Frontal cortex (tissue), 4 donors: Measurements from ENCODE around the gene NCCRP1. TPM values are rescaled to one million over a fixed set of nuclear protein-coding genes. Genes with fewer than 3 reads are reported as not detected.
"Not testable (repeated sequence)": the region's sequence is repeated elsewhere in the genome, so short reads cannot be mapped to it uniquely, and the experiment has no call there.

Source experiments
- DNase-seq, 2 donors: peaks; one replicate each; pipeline ENCODE4 v3.0.0; 2012; ENCODE audit warnings: low spot score in 2 of 2
- FAIRE-seq: peaks from 2 replicates; lab custom pipeline; 2012; peaks lifted over from hg19 to GRCh38; lab: Jason Lieb, UNC
- total RNA-seq: library from RNA; depleted of rRNA; stranded (reverse); fragments of >200 nt; gene quantifications from one replicate; pipeline ENCODE4 v1.2.3, GENCODE V29; 2014
- donor health status: control.
- donor health status: control.
- donor health status: control.

NCCRP1 gene
- total RNA-seq, 1 donor from 2014 or later: not detected

DNA sequence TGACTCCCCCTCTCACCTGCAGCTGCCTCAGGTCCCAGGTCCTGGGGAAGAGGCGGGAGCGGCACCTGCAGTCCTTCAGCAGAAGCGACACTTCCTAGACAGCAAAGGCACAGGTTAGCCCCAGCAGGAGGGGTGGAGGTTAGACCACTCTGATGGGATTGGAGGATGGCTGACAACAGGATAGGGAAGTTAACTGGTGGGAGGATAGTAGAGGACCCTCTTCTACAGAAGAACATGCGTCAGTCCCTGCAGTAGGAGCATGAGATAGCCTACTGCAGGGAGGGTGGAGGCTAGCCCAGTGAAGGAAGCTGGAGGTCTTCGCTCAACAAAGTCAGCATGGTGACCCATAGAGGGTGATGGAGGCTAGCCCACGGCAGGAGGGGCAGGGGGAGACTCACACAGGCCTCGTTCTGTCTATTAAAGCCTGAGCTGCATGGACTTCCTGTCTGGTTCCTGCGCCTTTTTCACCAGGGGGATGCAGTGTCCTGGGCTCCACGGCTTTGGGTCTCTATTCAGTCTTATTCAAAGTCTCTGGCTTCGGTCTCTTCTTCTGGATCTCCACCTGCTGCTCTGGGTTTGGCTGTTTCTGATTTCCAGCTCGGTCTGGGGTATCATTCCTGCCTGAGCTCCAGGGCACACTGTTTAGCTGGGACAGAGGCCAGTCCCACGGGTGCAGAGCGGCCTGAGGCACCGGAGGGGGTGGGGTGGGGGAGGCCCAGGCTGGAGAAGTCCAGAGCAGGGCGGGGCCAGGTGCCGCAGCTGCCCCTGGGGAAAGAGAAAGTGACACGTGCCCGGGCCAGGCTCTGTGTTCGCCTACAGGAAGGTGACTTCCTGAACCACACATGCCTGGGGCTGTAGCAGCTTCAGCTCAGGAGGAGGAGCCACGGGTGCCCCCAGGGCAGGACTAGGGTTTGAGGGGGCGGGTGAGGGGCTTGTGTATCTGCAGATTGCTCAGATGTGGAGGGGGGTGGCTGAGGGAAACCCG lies 40.7 kb downstream of the NCCRP1 start:
- DNase-seq (no peak), FAIRE-seq (no peak)

DNA sequence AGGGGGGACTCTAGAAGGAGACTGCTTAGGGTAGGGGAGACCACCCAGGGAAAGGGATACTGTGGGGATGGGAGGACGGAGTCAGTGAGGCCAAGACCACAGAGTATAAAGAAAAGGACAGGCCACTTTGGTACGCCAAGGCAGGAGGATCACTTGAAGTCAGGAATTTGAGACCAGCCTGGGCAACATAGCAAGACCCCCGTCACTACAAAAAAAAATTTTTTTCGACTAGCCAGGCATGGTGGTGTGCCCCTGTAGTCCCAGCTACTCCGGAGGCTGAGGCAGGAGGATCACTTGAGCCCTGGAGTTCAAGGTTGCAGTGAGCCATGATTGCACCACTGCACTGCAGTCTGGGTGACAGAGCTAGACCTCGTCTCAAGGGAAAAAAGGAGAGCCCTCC lies 41.4 kb downstream of the NCCRP1 start:
- FAIRE-seq (no peak), DNase-seq (no peak)

DNA sequence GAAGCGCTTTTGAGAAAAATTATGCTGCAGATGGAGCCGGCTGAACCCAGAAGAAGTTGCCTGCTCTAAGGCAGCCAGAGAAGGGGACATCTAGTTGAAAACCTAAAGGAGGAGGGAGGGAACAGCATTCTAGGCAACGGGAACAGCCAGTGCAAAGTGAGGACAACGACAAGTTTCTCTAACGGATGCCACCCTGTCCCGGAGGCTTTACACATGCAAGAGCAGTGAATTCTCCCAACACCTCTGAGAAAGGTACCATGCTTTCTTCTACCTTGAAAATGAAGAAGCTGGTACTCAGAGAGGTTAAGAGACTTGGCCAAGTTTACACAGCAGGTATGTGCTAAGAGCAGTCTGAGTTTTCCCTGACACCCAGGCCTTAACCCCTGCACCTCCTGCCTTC lies 42.2 kb downstream of the NCCRP1 start:
- no peak for FAIRE-seq

DNA sequence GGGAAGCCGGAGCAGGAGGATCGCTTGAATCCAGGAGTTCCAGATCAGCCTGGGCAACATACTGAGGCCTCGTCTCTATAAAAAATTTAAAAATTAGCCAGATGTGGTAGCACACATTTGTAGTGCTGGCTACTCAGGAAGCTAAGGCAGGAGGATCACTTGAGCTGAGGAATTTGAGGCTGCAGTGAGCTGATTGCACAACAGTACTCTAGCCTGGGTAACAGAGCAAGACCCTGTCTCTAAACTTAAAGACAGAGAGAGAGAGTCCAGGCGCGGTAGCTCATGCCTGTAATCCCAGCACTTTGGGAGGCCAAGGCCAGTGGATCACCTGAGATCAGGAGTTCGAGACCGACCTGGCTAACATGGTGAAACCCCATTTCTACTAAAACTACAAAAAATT lies 43.7 kb downstream of the NCCRP1 start:
- no peak for FAIRE-seq

More for the DNA sequence above, 42.2 kb downstream of the NCCRP1 start:
- DNase-seq: no peak

DNA sequence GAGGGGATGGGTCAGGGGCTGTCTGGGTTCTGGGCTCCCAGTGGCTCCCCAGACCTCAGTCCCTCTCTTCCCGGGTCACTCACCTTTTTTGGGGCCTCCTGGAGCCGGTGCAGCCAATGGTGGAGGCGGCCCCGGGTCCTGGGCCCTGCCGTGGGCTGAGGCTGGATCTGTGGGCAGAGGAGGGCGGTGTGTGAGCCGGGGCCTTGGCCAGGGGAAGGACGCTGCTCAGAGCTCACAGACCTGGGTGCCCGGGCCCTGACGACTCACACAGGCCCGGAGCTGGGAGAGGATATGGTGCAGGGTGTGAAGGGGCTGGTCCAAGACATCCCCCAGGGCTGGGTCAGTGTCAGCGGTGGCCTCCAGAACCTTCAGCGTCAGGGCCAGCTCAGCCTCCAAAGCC lies 47.0 kb downstream of the NCCRP1 start:
- not testable (repeated sequence) for FAIRE-seq, DNase-seq

More for the DNA sequence above, 43.7 kb downstream of the NCCRP1 start:
- no peak for DNase-seq

DNA sequence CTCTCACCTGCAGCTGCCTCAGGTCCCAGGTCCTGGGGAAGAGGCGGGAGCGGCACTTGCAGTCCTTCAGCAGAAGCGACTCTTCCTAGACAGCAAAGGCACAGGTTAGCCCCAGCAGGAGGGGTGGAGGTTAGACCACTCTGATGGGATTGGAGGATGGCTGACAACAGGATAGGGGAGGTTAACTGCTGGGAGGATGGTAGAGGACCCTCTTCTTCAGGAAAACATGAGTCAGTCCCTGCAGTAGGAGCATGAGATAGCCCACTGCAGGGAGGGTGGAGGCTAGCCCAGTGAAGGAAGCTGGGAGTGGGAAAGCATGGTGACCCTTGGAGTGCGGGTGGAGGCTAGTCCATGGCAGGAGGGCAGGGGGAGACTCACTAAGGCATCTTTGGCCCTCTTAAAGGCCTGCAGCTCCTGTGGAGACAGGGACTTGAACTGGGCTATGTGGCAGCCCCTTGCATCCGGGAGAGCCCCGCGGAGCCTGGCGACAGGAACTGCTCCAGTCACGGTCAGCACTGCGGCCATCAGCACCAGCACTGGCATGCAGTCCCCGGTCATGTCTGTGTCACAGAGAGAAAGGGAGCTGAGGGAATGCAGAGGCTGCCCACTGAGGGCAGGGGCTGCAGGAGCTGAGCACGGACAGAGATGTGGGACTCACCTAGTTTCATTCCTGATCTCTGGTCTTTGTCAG lies 47.8 kb downstream of the NCCRP1 start, which contains the start of gene IFNL3:
Gene IFNL3, minus strand, starts transcription at position 597 of the 691 bp plus-strand sequence. Its CDS starts 39 bp downstream, at position 558.
- not testable (repeated sequence) for FAIRE-seq, DNase-seq

DNA sequence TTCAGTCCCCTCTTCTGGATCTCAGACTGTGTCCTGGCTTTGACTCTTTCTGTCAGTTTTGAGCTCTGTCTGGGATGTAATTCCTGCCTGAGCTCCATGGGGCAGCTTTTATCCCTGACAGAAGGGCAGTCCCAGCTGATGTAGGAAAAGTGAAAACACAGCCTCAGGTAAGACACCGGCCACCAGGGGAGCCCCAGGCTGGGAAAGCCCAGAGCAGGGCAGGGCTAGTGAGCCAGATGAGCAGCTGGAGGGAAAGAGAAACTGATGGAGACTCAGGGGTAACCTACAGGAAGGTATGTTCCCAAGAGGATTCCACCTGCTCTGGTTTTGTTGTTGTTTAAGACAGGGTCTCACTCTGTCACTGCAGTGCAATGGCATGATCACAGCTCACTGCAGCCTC lies 48.4 kb downstream of the NCCRP1 start:
- not testable (repeated sequence) for DNase-seq, FAIRE-seq

DNA sequence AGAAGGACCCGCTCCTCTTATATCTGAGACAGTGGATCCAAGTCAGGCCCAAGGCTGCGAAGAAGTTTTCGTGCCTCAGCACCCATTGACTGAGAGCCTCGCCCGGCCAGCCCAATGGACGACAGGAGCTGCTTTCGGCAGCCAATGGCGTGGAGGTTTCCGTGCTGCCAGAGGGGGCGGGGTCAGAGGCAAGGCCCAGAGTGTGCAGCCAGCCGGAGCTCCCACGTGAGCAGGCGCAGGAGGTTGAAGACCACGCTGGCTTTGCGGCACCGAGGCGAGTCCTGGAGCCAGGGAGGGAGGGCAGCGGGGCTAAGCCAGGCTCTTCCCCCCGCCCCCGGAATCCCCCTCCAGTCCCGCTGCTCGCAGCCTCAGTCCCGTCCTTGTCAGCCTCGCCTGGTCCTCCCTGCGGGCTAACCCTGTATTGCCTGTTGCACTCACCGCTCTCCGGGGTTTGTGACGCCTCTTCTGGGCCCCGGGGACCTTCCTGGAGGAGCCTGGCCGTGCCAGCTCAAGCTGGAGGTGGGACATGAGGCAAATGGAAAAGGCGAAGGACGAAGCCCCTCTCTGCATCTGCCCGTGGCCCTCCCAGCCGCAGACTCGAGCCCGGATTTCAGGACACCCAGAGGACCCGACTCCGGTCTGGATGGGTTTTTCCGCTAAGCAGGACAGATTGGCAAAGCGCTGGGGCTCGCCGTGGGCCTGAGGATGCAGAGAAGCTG lies 50.3 kb downstream of the NCCRP1 start:
- no peak for FAIRE-seq

DNA sequence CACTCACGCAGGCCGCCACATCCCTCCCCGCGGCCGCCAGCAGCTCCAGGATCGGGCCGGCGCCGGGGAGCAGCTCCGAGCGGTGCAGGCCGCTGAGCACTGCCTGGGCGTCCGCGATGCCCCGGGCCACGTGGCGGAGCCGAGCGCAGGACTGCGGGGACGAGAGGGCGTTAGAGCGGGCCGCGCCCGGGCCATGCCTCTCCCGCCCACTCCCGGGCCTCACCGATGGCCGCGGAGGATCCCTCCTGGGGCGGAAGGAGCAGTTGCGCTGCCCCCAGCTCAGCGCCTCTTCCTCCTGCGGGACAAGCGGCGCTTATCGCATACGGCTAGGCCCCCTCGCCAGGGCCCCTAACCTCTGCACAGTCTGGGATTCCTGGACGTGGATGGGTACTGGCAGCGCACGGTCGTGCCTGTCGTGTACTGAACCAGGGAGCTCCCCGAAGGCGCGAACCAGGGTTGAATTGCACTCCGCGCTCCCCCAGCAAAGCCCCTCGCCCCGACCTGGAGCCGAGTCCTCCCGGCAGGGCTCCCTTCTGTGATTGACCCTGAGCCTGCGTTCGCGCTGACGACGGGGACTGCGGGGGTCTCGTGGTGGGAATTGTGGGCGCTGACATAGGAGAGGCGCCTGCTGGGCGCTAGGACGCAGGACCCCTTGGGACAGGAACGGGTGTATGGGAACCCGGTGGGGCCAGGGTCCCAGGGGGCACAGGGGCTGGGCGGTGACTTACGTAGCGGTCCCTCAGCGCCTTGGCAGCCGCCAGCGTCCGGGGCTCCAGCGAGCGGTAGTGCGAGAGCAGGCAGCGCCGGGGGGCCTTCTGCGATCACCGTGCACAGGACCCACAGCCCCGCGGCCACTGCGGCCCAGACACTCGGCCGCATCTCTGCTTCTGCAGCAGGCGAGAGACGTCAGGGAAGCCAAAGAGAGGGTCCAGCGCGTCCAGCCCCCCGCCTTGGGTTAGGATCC lies 51.2 kb downstream of the NCCRP1 start:
- peak in 1 of 2 donors; percentile 55 for DNase-seq
- FAIRE-seq: no peak

More for the DNA sequence above, 50.3 kb downstream of the NCCRP1 start:
- peak in 1 of 2 donors; percentile 45 for DNase-seq

DNA sequence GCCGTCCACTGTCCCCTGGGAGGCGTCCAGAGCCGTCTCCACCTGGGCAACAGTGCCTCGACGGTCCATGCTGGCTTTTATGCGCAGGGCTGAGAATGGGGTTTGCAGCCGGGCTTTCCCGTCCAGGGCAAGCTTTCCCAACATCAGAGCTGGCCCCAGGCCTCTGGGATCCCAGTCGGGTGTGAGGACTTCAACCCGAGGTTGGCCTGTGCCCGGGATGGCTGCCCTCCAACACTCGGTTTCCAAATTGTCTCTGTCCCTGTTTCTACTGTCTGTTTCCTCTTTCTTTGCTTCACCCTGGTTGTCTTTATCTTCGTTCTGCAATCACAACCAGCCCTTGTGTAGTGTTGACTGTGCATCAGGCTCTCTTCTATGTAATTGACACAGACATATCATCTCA lies 52.0 kb downstream of the NCCRP1 start, which contains the start of gene IFNL4:
Gene IFNL4, minus strand, starts transcription at position 51 of the 400 bp plus-strand sequence.
- FAIRE-seq: no peak
- no peak for DNase-seq

DNA sequence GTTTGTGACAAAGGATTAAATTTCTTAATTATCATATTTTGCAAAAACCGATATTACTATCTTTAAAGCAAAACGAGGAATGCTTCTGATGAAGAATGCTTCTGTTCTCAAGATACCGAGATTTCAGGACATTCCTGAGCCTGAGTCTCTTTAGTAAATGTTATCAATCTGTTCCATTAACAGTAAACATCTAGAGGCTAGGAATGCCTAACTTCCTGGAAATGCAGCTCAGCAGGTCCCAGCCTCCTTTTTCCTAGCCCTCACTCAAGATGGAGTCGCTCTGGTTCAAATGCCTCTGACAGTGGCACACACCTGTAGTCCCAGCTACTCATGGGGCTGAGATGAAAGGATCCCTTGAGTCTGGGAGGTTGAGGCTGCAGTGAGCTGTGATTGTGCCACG lies 54.3 kb downstream of the NCCRP1 start:
- DNase-seq (no peak), FAIRE-seq (no peak)

Other genes with a start within 250 kb of the NCCRP1 start
- gene FBXO17, start 221.2 kb upstream of the NCCRP1 start, total RNA-seq: 4.5 TPM
- 8.6 TPM for gene FBXO27, start 164.4 kb upstream of the NCCRP1 start, total RNA-seq
- not detected for gene ACP7, start 112.6 kb upstream of the NCCRP1 start, total RNA-seq
- 0.82 TPM for gene PAK4, start 71.2 kb upstream of the NCCRP1 start, total RNA-seq
- not detected for gene SYCN, start 7.3 kb downstream of the NCCRP1 start, total RNA-seq
- gene IFNL3, start 48.0 kb downstream of the NCCRP1 start, total RNA-seq: not detected
- gene IFNL4, start 51.9 kb downstream of the NCCRP1 start, total RNA-seq: under 0.01 TPM
- not detected for gene IFNL2, start 71.4 kb downstream of the NCCRP1 start, total RNA-seq
- gene IFNL1, start 99.4 kb downstream of the NCCRP1 start, total RNA-seq: not detected
- gene LRFN1, start 123.9 kb downstream of the NCCRP1 start, total RNA-seq: 5.3 TPM
- gene GMFG, start 139.1 kb downstream of the NCCRP1 start, total RNA-seq: 2.9 TPM
- 13.0 TPM for gene SAMD4B, start 145.5 kb downstream of the NCCRP1 start, total RNA-seq
- gene PAF1, start 194.1 kb downstream of the NCCRP1 start, total RNA-seq: 36.7 TPM
- gene MED29, start 194.4 kb downstream of the NCCRP1 start, total RNA-seq: 9.8 TPM
- gene ZFP36, start 209.9 kb downstream of the NCCRP1 start, total RNA-seq: 0.41 TPM
- gene PLEKHG2, start 215.7 kb downstream of the NCCRP1 start, total RNA-seq: 17.5 TPM
- gene RPS16, start 239.0 kb downstream of the NCCRP1 start, total RNA-seq: 59.1 TPM
- gene SUPT5H, start 248.6 kb downstream of the NCCRP1 start, total RNA-seq: 59.5 TPM